Smooth muscle cell (in vitro differentiated cells): ENCODE measurements around the gene IQSEC1. TPM values are rescaled to one million over a fixed set of nuclear protein-coding genes. Genes with fewer than 3 reads are reported as not detected.

Experiments used
- DNase-seq: peaks from one replicate; lab custom pipeline; 2025; ENCODE audit not compliant: unreplicated experiment; lab: John Stamatoyannopoulos, UW
- H2AFZ ChIP-seq: fragments of 200-600 bp; sonication (generic); 2 replicates; pipeline ENCODE4 v1.6.0; 2016; ENCODE audit warnings: antibody characterized with exemption, low read depth, mild to moderate bottlenecking
- H3F3A ChIP-seq: fragments of 200-600 bp; sonication (generic); 2 replicates; pipeline ENCODE4 v1.6.0; 2017; ENCODE audit warnings: antibody characterized with exemption, low read depth
- H3K27ac ChIP-seq: fragments of 200-600 bp; sonication (generic); 2 replicates; pipeline ENCODE4 v1.5.1; 2016; ENCODE audit warnings: low read depth, mild to moderate bottlenecking
- H3K27me3 ChIP-seq: fragments of 200-600 bp; sonication (generic); 2 replicates; pipeline ENCODE4 v1.6.1; 2016; ENCODE audit warnings: low read depth, mild to moderate bottlenecking
- H3K36me3 ChIP-seq: fragments of 200-600 bp; sonication (generic); 2 replicates; pipeline ENCODE4 v1.5.1; 2016; ENCODE audit warnings: low read depth
- H3K4me1 ChIP-seq: fragments of 200-600 bp; sonication (generic); 2 replicates; pipeline ENCODE4 v1.5.1; 2016; ENCODE audit warnings: low read depth
- H3K4me2 ChIP-seq: fragments of 200-600 bp; sonication (generic); 2 replicates; pipeline ENCODE4 v1.6.0; 2016; ENCODE audit warnings: mild to moderate bottlenecking
- H3K4me3 ChIP-seq: fragments of 200-600 bp; sonication (generic); 2 replicates; pipeline ENCODE4 v1.5.1; 2016; ENCODE audit warnings: mild to moderate bottlenecking
- H3K79me2 ChIP-seq: fragments of 200-600 bp; sonication (generic); 2 replicates; pipeline ENCODE4 v1.6.0; 2016; ENCODE audit warnings: low read depth, mild to moderate bottlenecking
- H3K9ac ChIP-seq: fragments of 200-600 bp; sonication (generic); 2 replicates; pipeline ENCODE4 v1.6.0; 2016; ENCODE audit warnings: low read depth
- H3K9me3 ChIP-seq: fragments of 200-600 bp; sonication (generic); replicated peaks from 2 replicates; pipeline ENCODE4 v1.5.1; 2016; ENCODE audit warnings: low read depth
- H4K20me1 ChIP-seq: fragments of 200-600 bp; sonication (generic); 2 replicates; pipeline ENCODE4 v1.6.0; 2016; ENCODE audit warnings: low read depth
- WGBS: methylation state at CpG from one replicate; pipeline ENCODE4 v1.1.7; 2016; ENCODE audit warnings: low lambda C conversion rate; 5-methylcytosine and 5-hydroxymethylcytosine counted together
- polyA plus RNA-seq: library from polyadenylated mRNA; unstranded; fragments of >200 nt; fragmentation: Nextera tagmentation; extraction: Ambion mirVana; gene quantifications from 2 replicates; pipeline ENCODE4 v1.2.1, GENCODE V29; 2016
- total RNA-seq: library from RNA; depleted of rRNA; stranded (reverse); fragments of >200 nt; gene quantifications from 2 replicates; pipeline ENCODE4 v1.2.3, GENCODE V29; 2014
- TF ChIP-seq, protein P1 (sequence below): fragments of 200-600 bp; sonication (generic); IDR thresholded peaks from 2 replicates; pipeline ENCODE4 v1.5.1; 2017; ENCODE audit warnings: borderline replicate concordance, mild to moderate bottlenecking, antibody characterized with exemption; ENCODE audit not compliant: insufficient read depth, poor library complexity, severe bottlenecking

Gene IQSEC1
- total and polyA plus RNA-seq, 2 experiments from 2014 or later, result 18.9 to 19.8 TPM

- Histone ChIP-seq H3K9me3 (no peaks in the 10 kb centered on the region), H3K27me3 (peaks cover 12% of the 10 kb centered on the region), H3K4me3 (no peak overlapping the region), H4K20me1 (no peaks in the 10 kb centered on the region), H3K4me1 (no peaks in the 10 kb centered on the region), H2AFZ (no peak overlapping the region), H3K9ac (no peak overlapping the region), H3K36me3 (no peaks in the 10 kb centered on the region), H3K27ac (no peak overlapping the region), H3K79me2 (no peaks in the 10 kb centered on the region), H3F3A (no peaks in the 10 kb centered on the region), H3K4me2 (no peak overlapping the region)
- 66% methylated on average over 6 of the region's 6 CpGs for WGBS
- TF ChIP-seq, protein P1, sequence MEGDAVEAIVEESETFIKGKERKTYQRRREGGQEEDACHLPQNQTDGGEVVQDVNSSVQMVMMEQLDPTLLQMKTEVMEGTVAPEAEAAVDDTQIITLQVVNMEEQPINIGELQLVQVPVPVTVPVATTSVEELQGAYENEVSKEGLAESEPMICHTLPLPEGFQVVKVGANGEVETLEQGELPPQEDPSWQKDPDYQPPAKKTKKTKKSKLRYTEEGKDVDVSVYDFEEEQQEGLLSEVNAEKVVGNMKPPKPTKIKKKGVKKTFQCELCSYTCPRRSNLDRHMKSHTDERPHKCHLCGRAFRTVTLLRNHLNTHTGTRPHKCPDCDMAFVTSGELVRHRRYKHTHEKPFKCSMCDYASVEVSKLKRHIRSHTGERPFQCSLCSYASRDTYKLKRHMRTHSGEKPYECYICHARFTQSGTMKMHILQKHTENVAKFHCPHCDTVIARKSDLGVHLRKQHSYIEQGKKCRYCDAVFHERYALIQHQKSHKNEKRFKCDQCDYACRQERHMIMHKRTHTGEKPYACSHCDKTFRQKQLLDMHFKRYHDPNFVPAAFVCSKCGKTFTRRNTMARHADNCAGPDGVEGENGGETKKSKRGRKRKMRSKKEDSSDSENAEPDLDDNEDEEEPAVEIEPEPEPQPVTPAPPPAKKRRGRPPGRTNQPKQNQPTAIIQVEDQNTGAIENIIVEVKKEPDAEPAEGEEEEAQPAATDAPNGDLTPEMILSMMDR, result no peak
- DNase-seq, result no peak
These were observed 178.6 kb downstream of the IQSEC1 start for GRCh38 chr3:12894629-12895028.

DNA sequence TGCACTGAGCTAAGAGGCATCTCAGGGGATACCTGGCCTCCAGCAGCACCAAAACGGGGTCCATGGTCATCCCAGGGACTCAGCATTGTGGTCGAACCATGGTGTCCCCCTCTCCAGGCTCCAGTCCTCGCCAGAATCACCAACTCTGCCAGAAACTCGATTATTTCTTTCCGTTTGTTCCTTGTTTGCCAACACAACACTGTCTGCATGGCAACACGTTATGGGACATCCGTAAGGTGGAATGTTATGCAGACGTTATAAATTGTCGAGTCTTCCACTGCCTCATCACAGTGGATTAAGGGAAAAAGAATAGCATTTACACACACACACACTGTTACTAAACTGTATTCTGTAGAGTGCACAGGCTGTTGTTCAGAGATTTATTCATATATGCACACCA, 179.4 kb downstream of the IQSEC1 start:
- TF ChIP-seq, protein P1, result no peak
- no peaks in the 10 kb centered on the region for H3K36me3 ChIP-seq
- no peak for DNase-seq
- WGBS, result 79% methylated on average over 9 of the region's 9 CpGs
- H3K4me3 ChIP-seq, result no peak overlapping the region
- H3F3A ChIP-seq, result no peaks in the 10 kb centered on the region
- H3K27me3 ChIP-seq, result peaks cover 19% of the 10 kb centered on the region
- no peak overlapping the region for H3K4me2 ChIP-seq
- no peak overlapping the region for H3K9ac ChIP-seq
- H2AFZ ChIP-seq, result no peak overlapping the region
- no peaks in the 10 kb centered on the region for H3K4me1 ChIP-seq
- no peaks in the 10 kb centered on the region for H3K79me2 ChIP-seq
- H3K9me3 ChIP-seq, result no peaks in the 10 kb centered on the region
- H3K27ac ChIP-seq, result no peak overlapping the region
- no peaks in the 10 kb centered on the region for H4K20me1 ChIP-seq

- Histone ChIP-seq H3K4me2 (no peak overlapping the region), H3K4me3 (no peak overlapping the region), H4K20me1 (no peaks in the 10 kb centered on the region), H3K9ac (no peak overlapping the region), H3K79me2 (no peaks in the 10 kb centered on the region), H3K4me1 (no peaks in the 10 kb centered on the region), H3K36me3 (no peaks in the 10 kb centered on the region), H3F3A (no peaks in the 10 kb centered on the region), H3K27ac (no peak overlapping the region), H3K9me3 (no peaks in the 10 kb centered on the region), H2AFZ (no peak overlapping the region), H3K27me3 (peaks cover 25% of the 10 kb centered on the region)
- TF ChIP-seq, protein P1, result no peak
- WGBS, result 69% methylated on average over 2 of the region's 2 CpGs
- no peak for DNase-seq
These were observed 180.0 kb downstream of the IQSEC1 start for GRCh38 chr3:12893247-12893646.

DNA sequence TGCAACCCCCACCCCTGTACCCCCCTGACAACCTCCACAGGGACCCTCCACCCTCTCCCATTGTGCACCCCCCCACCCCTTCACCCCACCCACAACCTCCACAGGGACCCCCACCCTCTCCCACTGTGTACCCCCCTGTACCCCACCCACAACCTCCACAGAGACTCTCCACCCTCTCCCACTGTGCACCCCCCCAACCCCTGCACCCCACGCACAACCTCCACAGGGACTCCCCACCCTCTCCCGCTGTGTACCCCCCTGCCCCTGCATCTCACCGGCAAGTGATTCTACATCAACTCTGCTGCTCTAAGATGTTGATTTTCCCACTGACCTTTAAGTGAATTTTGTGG, 180.4 kb downstream of the IQSEC1 start:
- Histone ChIP-seq H3K27me3 (peaks cover 28% of the 10 kb centered on the region), H3K36me3 (no peaks in the 10 kb centered on the region), H3K4me2 (no peak overlapping the region), H2AFZ (no peak overlapping the region), H3K4me1 (no peaks in the 10 kb centered on the region), H3K9ac (no peak overlapping the region), H3K4me3 (no peak overlapping the region), H3K79me2 (no peaks in the 10 kb centered on the region), H3K9me3 (no peaks in the 10 kb centered on the region), H3F3A (no peaks in the 10 kb centered on the region), H4K20me1 (no peaks in the 10 kb centered on the region), H3K27ac (no peak overlapping the region)
- 59% methylated on average over 3 of the region's 3 CpGs for WGBS
- TF ChIP-seq, protein P1, result no peak
- DNase-seq, result no peak
